PFSK-1 (cell line): ENCODE measurements around the gene C10orf53.

Source experiments
- FOXP2 ChIP-seq: optimal IDR thresholded peaks from 2 replicates; pipeline ENCODE3; 2011; ENCODE audit warnings: borderline replicate concordance, control low read depth, inconsistent platforms; ENCODE audit not compliant: insufficient read depth; ENCODE audit errors: extremely low read length, extremely low read depth
- POLR2AphosphoS5 ChIP-seq: IDR thresholded peaks from 2 replicates; pipeline ENCODE4 v1.6.1; 2012; ENCODE audit warnings: low read depth, mild to moderate bottlenecking, control low read depth, low read length, moderate library complexity
- REST ChIP-seq, 2 experiments: IDR thresholded peaks; 2 replicates each; pipeline versions ENCODE4 v1.6.1 to v1.8.0; 2011 to 2012; ENCODE audit warnings: low read depth in 2 of 2, low read length in 2 of 2, control low read depth in 1 of 2, inconsistent platforms in 1 of 2, mild to moderate bottlenecking in 1 of 2, moderate library complexity in 1 of 2; ENCODE audit not compliant: insufficient read depth in 1 of 2
- SIN3A ChIP-seq: IDR thresholded peaks from 2 replicates; pipeline ENCODE4 v1.6.1; 2012; ENCODE audit warnings: mild to moderate bottlenecking, low read length, moderate library complexity, borderline replicate concordance; ENCODE audit not compliant: insufficient read depth
- TAF1 ChIP-seq: IDR thresholded peaks from 2 replicates; pipeline ENCODE4 v1.6.1; 2012; ENCODE audit warnings: low read length, control low read depth, borderline replicate concordance; ENCODE audit not compliant: insufficient read depth

GRCh38 chr10:49696311-49696710, 16.9 kb downstream of the C10orf53 start:
- TF ChIP-seq REST (IDR thresholded peaks at IDR 0.05; ENCODE audit: insufficient read depth in 1 of 2, low read depth in 2 of 2, low read length in 2 of 2) (no peak), SIN3A (no peak), POLR2AphosphoS5 (no peak), TAF1 (no peak), FOXP2 (no peak)
